HepG2 (cell line): ENCODE results near the gene CORO1C. TPM values are rescaled to one million over a fixed set of nuclear protein-coding genes. Genes with fewer than 3 reads are reported as not detected.

Experiments used
- ATAC-seq: fragments of 200-7000 bp; cut with Tn5 transposase; 3 replicates; pipeline ENCODE4 v1.9.1; 2020; ENCODE audit warnings: mild to moderate bottlenecking, moderate library complexity
- BruUV-seq: library from RNA; stranded (reverse); fragments of 400-500 nt; replicated peaks from 2 replicates; lab custom pipeline; 2021; lab: Mats Ljungman, UMichigan
- CTCF ChIA-PET: fragments of 300-600 bp; formaldehyde crosslinking; extraction: SDS; loops from one replicate; lab custom pipeline; 2021; ENCODE audit warnings: low total read pairs, inconsistent platforms, low intra/inter-chr PET ratio; lab: Yijun Ruan, JAX
- POLR2A ChIA-PET: fragments of 350-600 bp; sonication (Branson Sonifier 250); formaldehyde crosslinking; loops from one replicate; lab custom pipeline; 2020; ENCODE audit warnings: antibody characterized with exemption, inconsistent platforms; lab: Yijun Ruan, JAX
- DNase-seq: peaks from one replicate; pipeline ENCODE4 v3.0.0-alpha.2; 2015; ENCODE audit warnings: low spot score
- FAIRE-seq: peaks from 3 replicates; lab custom pipeline; 2011; peaks lifted over from hg19 to GRCh38; lab: Jason Lieb, UNC
- H2AFZ ChIP-seq: one replicate; pipeline ENCODE4 v1.6.1; 2011; ENCODE audit warnings: low read length, inconsistent platforms
- H3K27ac ChIP-seq: fragments of 300-600 bp; 3 replicates; pipeline ENCODE4 v1.8.0; 2011; ENCODE audit warnings: mixed run types, mild to moderate bottlenecking, mixed read lengths, low read length, inconsistent platforms; ENCODE audit not compliant: insufficient read depth; ENCODE audit errors: extremely low read length
- H3K27me3 ChIP-seq, 2 experiments: fragments of 200-600 bp in 1 of 2; 2 replicates in 1 of 2; 3 replicates in 1 of 2; pipeline versions ENCODE4 v1.6.0 to v1.8.0; 2011; ENCODE audit warnings: low read length in 2 of 2, mild to moderate bottlenecking in 2 of 2, moderate library complexity in 2 of 2, inconsistent platforms in 1 of 2; ENCODE audit not compliant: insufficient read depth in 2 of 2, control insufficient read depth in 1 of 2
- H3K36me3 ChIP-seq, 2 experiments: fragments of 200-600 bp in 1 of 2; replicated peaks in 1 of 2; 2 replicates in 1 of 2; 3 replicates in 1 of 2; pipeline versions ENCODE4 v1.5.1 to v1.8.0; 2011; ENCODE audit warnings: low read length in 2 of 2, inconsistent platforms in 1 of 2; ENCODE audit not compliant: insufficient read depth in 2 of 2, control insufficient read depth in 1 of 2
- H3K4me1 ChIP-seq: 2 replicates; pipeline ENCODE4 v1.5.1; 2012; ENCODE audit warnings: low read length, inconsistent platforms; ENCODE audit not compliant: insufficient read depth
- H3K4me2 ChIP-seq: 2 replicates; pipeline ENCODE4 v1.6.0; 2011; ENCODE audit warnings: low read depth, low read length, inconsistent platforms
- H3K4me3 ChIP-seq, 3 experiments: fragments of 200-600 bp in 1 of 3; sonication (generic), shearing (Covaris generic) in 1 of 3; replicated peaks in 1 of 3; 2 replicates each; pipeline ENCODE4 v1.5.1; 2011 to 2016; ENCODE audit warnings: low read length in 3 of 3, inconsistent platforms in 2 of 3, low read depth in 2 of 3, mild to moderate bottlenecking in 2 of 3, control low read depth in 1 of 3, mixed read lengths in 1 of 3; ENCODE audit not compliant: insufficient read depth in 1 of 3
- H3K79me2 ChIP-seq: one replicate; pipeline ENCODE4 v1.6.1; 2011; ENCODE audit warnings: low read length, inconsistent platforms; ENCODE audit not compliant: insufficient read depth
- H3K9ac ChIP-seq: 2 replicates; pipeline ENCODE4 v1.6.0; 2011; ENCODE audit warnings: mild to moderate bottlenecking, low read depth, low read length, inconsistent platforms; ENCODE audit not compliant: insufficient read depth
- H3K9me3 ChIP-seq: 2 replicates; pipeline ENCODE4 v1.5.1; 2012; ENCODE audit warnings: mild to moderate bottlenecking, low read length
- H4K20me1 ChIP-seq: 2 replicates; pipeline ENCODE4 v1.6.0; 2011; ENCODE audit warnings: inconsistent platforms, mild to moderate bottlenecking, low read length, moderate library complexity; ENCODE audit not compliant: insufficient read depth
- CC2D1A ChIP-seq: sonication (generic); formaldehyde crosslinking; IDR thresholded peaks from 2 replicates; pipeline ENCODE4 v1.8.1; 2023; ENCODE audit warnings: mild to moderate bottlenecking, missing genetic modification reagents
- KLF6 ChIP-seq: IDR thresholded peaks from 2 replicates; pipeline ENCODE4 v1.8.0; 2016; ENCODE audit warnings: missing biosample characterization, missing genetic modification reagents
- SIX1 ChIP-seq: sonication (generic); formaldehyde crosslinking; IDR thresholded peaks from 2 replicates; pipeline ENCODE4 v1.4.0; 2020; ENCODE audit warnings: missing genetic modification reagents, borderline replicate concordance
- SMARCE1 ChIP-seq: fragments of 450-650 bp; IDR thresholded peaks from 2 replicates; pipeline ENCODE4 v1.6.1; 2017; ENCODE audit warnings: borderline replicate concordance
- ZNF263 ChIP-seq: sonication (generic); formaldehyde crosslinking; IDR thresholded peaks from 2 replicates; pipeline ENCODE4 v1.4.0; 2020; ENCODE audit warnings: missing genetic modification reagents
- WGBS: methylation state at CpG from one replicate; pipeline ENCODE4 v1.1.6; 2017; ENCODE audit warnings: low lambda C conversion rate; 5-methylcytosine and 5-hydroxymethylcytosine counted together
- in situ Hi-C: cut with HindIII; loops from 2 replicates; pipeline ENCODE4 v1.10.0; 2017; ENCODE audit warnings: low pct_unique_long_range_greater_than_20kb; ENCODE audit not compliant: extremely low pct_ligation_motif_present
- intact Hi-C: fragments of 100-400 bp; cut with micrococcal nuclease; formaldehyde crosslinking; loops from one replicate; pipeline ENCODE4 v1.10.0; 2022; ENCODE audit not compliant: unreplicated experiment
- polyA plus RNA-seq, 8 experiments: library from polyadenylated mRNA; depleted of rRNA in 3 of 8; stranded (reverse) in 7 of 8; unstranded in 1 of 8; fragments of >200 nt; fragmentation: Illumina TruSeq in 4 of 8; extraction: Trizol in 4 of 8; gene quantifications; 2 replicates each; pipeline versions ENCODE4 v1.2.1 to v1.2.3, GENCODE V29; 2011 to 2016; ENCODE audit warnings: low read depth in 4 of 8, missing spikeins in 1 of 8, mixed read lengths in 1 of 8; ENCODE audit not compliant: insufficient read depth in 1 of 8
- total RNA-seq, 5 experiments: library from RNA; depleted of rRNA; stranded (reverse); fragments of >200 nt; fragmentation: Illumina TruSeq; extraction: Trizol; gene quantifications; 2 replicates each; pipeline ENCODE4 v1.2.3, GENCODE V29; 2016; ENCODE audit warnings: low read depth in 1 of 5
- TF ChIP-seq, protein P1 (sequence below): sonication (generic); formaldehyde crosslinking; IDR thresholded peaks from 2 replicates; pipeline ENCODE4 v1.8.1; 2023; ENCODE audit warnings: mild to moderate bottlenecking, missing genetic modification reagents, borderline replicate concordance

The CORO1C gene
- total and polyA plus RNA-seq, 2 of the 13 experiments (the other 11 are each of a cell fraction or from before 2014, with no cell fraction given) = 73.7 to 131 TPM

DNA sequence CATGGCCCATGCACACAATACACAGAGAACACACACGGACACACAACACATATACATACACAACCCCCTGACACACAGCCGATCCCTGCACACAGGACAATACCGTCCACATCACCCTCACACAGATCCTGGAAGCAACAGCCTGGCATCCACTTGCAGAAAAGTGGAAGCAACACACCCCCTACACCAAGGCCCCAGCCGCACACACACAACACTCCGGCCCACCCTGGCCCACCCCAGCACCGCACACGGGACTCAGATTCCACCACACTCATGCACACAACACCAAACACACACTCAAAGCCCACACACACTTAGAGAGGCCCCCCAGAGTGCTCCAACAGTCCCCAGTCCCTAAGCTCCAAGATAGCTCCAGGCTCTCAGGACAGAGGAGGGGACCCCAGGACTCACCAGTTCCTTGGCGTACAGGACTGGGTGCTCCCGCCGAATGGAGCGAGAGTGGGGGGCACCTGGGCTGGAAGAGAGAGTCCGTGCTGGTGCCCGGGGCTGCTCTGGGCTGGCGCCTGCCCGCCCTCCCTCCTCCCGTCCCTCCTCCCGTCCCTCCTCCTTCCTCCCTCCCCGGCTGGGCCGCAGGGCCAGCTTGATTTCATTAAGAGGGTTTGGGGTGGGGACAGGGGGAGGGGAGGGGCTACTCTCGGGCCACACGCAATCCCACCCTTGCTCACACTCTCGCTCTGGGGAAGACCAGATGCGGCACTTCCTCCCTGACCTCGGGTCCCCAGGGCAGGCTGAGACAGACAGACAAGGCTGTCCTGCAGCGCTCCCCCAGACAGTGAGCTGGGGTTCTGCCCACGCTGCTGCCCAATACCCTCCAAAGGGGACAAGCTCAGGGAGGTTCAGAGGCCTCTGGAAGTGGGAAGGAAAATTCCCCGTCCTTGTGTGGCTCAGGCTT is 133.5 kb downstream of the CORO1C start, which contains the start of gene TMEM119:
Gene TMEM119 (minus strand): TSS at position 526 of the 913 bp plus-strand sequence. CDS start 5,701 bp downstream, outside the sequence.
- Histone ChIP-seq H3K4me3 (no peak within 1 kb of the TSS), H4K20me1 (no peaks in the 10 kb centered on the region), H3K9ac (no peak within 1 kb of the TSS), H3K27me3 (peaks cover 5 to 19% of the 10 kb centered on the region in 2 experiments; a peak in 2 of 5 replicates), H3K4me2 (no peak within 1 kb of the TSS), H3K36me3 (no peaks in the 10 kb centered on the region), H3K79me2 (no peaks in the 10 kb centered on the region), H2AFZ (no peak within 1 kb of the TSS), H3K27ac (no peak within 1 kb of the TSS), H3K4me1 (0 out of 2 replicates have a peak, but pooled peaks cover 8% of the 10 kb centered on the region), H3K9me3 (no peaks in the 10 kb centered on the region)
- TF ChIP-seq KLF6 (CRISPR knock-in tag) (no peak), ZNF263 (CRISPR knock-in tag) (peak; percentile 83), CC2D1A (CRISPR knock-in tag) (no peak), SIX1 (CRISPR knock-in tag) (no peak), SMARCE1 (no peak)
- TF ChIP-seq, protein P1, sequence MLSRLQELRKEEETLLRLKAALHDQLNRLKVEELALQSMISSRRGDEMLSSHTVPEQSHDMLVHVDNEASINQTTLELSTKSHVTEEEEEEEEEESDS = no peak
- POLR2A ChIA-PET = no interaction called here
- ATAC-seq = no peak
- in situ Hi-C loops = no loop called here
- no peak for FAIRE-seq
- BruUV-seq = no TSS peak
- no peak for DNase-seq
- CTCF ChIA-PET = no interaction called here
- intact Hi-C loops = no loop called here
- WGBS = 20% methylated on average over 8 of the region's 27 CpGs
